Erythroblast (primary cell): Measurements from ENCODE around the gene COP1.

Experiments used
- GATA1 ChIP-seq: IDR thresholded peaks from 2 replicates; pipeline ENCODE4 v1.6.1; 2011; ENCODE audit warnings: low read depth, mild to moderate bottlenecking, control low read depth, low read length, moderate library complexity
- POLR2A ChIP-seq: IDR thresholded peaks from 2 replicates; pipeline ENCODE4 v1.6.1; 2011; ENCODE audit warnings: mild to moderate bottlenecking, low read length

DNA sequence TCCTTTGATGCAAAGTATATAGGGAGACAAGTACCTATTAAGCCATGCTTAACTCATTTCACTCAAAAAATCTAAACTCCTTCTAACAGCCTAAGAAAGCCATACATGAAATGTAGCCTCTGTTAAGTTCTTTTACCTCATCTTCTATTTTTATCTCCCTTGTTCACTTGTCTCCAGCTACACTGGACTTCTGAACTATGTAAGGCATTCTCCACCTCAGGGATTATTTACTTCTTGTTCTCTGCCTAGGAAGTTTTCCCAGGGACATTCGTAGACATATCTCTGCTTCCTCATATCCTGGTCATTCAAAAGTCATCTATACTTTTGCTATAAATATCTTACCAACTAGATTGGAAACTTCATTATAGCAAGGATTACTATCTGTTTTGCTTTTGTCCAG is 96.9 kb downstream of the COP1 start:
- no peak for TF ChIP-seq POLR2A
- TF ChIP-seq GATA1 = no peak
